GM10266 (cell line): Measurements from ENCODE around the gene PRDM16.

ENCODE experiments used
- DNase-seq: peaks from one replicate; pipeline ENCODE4 v3.0.0; 2012; ENCODE audit errors: extremely low spot score
- TF ChIP-seq, protein P1 (sequence below): IDR thresholded peaks from 2 replicates; pipeline ENCODE4 v1.5.1; 2012; ENCODE audit warnings: mild to moderate bottlenecking, low read depth; ENCODE audit not compliant: control insufficient read depth, insufficient read depth; ENCODE audit errors: missing control alignments

Gene PRDM16

DNA sequence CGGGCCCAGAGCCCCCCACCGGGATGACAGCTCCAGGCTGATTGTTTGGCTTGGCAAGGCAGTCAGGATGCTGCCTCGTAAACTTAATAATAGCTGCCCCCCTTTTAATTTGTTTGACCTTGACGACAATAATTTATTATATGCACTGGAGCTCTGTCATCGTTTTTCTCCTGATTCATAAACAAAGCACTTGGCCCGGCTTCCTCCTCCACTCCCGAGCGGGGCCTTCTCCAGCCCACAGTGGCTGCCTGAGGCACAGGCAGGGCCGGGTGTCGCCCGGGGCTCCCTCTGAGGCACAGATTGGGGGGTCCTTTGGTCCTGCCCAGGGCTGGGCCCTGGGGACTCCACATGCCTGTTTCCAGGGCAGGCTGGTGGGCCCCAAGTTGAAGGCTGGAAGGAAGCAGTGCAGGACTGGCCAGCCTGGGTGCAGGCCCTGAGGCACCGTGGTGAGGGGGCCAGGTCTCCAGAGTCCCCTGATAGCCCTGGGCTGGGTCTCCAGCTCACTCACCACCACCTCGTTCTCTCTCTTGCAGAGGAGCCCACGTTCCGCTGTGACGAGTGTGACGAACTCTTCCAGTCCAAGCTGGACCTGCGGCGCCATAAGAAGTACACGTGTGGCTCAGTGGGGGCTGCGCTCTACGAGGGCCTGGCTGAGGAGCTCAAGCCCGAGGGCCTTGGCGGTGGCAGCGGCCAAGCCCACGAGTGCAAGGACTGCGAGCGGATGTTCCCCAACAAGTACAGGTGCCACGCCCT is 333.4 kb downstream of the PRDM16 start:
- TF ChIP-seq, protein P1, sequence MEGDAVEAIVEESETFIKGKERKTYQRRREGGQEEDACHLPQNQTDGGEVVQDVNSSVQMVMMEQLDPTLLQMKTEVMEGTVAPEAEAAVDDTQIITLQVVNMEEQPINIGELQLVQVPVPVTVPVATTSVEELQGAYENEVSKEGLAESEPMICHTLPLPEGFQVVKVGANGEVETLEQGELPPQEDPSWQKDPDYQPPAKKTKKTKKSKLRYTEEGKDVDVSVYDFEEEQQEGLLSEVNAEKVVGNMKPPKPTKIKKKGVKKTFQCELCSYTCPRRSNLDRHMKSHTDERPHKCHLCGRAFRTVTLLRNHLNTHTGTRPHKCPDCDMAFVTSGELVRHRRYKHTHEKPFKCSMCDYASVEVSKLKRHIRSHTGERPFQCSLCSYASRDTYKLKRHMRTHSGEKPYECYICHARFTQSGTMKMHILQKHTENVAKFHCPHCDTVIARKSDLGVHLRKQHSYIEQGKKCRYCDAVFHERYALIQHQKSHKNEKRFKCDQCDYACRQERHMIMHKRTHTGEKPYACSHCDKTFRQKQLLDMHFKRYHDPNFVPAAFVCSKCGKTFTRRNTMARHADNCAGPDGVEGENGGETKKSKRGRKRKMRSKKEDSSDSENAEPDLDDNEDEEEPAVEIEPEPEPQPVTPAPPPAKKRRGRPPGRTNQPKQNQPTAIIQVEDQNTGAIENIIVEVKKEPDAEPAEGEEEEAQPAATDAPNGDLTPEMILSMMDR: no peak
- DNase-seq: no peak

DNA sequence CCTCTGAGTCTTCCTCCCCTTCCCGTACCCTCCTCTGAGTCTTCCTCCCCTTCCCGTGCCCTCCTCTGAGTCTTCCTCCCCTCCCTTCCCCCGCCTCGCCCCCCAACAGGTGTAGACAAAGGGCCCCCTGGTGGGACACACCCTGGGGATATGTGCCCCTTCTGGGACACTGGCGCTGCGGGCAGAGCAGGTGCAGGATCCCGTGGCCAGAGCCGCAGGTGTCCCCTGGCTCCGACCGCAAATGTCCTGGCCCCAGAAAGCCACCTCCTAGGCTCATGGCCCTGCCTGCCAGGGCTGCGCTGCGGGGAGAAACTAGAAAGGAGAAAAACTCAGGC is 334.0 kb downstream of the PRDM16 start:
- TF ChIP-seq, protein P1: no peak
- DNase-seq: no peak

DNA sequence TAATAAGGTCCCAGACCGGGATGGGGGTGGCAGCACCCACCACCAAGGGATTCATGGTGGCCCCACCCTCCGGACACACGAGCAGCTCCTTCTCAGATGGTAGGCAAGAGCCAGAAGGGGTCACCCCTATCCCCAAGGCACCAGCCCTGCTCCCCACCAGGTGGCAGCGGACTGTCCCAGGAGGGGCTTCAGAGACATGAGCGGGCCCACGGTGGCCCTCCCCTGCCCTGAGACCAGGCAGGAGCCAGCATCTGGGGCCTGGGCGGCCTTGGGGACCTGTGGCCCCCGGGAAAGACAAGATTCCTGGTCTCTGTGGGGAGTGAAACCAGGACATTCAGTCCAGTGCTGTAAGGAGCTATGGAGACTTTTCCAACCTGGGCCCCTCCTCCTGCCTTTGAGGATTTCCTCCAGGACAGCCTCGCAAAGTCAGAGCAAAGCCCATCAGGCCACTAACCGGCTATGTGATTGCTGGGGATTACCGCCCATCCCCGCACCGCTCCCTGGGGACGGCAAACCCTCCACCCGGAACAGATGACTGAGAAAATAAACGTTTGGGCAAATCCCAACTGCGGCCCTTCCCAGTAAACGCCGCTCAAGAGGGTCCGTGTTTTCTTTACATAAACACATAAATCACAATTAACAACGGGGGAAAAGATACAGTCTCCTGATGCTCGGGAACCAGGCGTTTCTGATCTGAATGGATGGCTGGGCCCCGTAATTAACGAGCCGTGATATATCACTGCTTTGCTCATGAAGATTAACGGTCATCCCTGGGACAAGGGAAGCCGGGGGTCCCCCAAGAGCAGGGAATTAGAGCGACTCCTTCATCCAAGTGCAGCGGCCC is 334.6 kb downstream of the PRDM16 start:
- TF ChIP-seq, protein P1: no peak
- no peak for DNase-seq

DNA sequence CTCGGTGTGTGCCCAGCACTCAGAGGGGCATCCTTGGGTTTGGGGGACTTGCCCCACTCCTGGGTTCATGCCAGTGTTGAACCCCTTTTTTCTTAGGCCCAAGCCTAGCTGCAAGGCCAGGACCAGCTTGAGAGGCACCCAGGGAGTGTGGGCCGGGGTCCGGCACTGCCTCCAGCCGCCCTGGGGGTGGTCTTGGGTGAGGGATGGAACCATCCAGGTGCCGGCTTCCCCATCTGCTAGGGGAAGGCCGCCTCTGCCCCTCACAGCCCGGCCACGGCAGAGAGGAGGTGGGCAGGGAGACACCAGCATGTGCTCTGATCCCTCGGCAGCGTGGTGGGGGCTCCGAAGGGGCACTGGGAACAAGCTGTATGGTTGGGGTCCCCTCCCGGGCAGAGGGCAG is 335.3 kb downstream of the PRDM16 start:
- TF ChIP-seq, protein P1: no peak
- no peak for DNase-seq

DNA sequence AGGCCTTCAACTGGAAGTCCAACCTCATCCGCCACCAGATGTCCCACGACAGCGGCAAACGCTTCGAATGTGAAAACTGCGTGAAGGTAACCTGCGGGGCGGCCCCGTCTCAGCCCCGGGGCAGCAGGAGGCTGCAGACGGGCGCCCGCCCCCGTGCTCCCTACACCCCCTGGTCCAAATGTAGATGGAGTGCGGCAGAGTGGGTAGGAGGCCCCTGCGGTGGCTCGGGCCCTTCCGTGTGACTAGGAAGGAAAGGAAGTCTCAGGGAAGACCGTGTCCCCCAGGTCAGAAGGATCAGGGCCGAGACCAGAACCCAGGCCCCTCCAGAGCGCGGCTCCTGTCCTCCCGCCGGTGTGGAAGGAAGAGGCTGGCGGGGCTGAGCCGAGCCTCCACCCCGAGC is 335.8 kb downstream of the PRDM16 start:
- TF ChIP-seq, protein P1: no peak
- DNase-seq: no peak

DNA sequence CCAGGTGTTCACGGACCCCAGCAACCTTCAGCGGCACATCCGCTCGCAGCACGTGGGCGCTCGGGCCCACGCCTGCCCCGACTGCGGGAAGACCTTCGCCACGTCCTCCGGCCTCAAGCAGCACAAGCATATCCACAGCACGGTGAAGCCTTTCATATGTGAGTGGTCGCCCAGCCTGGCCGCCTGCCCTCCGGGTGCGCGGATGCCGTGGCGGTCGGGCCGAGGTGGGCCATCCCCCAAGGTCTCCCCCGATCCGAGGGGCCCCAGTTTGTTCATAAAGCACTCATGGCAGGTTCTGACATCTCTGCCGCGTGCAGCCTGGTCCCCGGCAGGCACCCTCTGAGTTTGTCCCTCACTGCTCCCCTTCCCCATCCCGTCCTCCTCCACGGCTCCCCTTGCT is 336.5 kb downstream of the PRDM16 start:
- DNase-seq: no peak
- TF ChIP-seq, protein P1: no peak

DNA sequence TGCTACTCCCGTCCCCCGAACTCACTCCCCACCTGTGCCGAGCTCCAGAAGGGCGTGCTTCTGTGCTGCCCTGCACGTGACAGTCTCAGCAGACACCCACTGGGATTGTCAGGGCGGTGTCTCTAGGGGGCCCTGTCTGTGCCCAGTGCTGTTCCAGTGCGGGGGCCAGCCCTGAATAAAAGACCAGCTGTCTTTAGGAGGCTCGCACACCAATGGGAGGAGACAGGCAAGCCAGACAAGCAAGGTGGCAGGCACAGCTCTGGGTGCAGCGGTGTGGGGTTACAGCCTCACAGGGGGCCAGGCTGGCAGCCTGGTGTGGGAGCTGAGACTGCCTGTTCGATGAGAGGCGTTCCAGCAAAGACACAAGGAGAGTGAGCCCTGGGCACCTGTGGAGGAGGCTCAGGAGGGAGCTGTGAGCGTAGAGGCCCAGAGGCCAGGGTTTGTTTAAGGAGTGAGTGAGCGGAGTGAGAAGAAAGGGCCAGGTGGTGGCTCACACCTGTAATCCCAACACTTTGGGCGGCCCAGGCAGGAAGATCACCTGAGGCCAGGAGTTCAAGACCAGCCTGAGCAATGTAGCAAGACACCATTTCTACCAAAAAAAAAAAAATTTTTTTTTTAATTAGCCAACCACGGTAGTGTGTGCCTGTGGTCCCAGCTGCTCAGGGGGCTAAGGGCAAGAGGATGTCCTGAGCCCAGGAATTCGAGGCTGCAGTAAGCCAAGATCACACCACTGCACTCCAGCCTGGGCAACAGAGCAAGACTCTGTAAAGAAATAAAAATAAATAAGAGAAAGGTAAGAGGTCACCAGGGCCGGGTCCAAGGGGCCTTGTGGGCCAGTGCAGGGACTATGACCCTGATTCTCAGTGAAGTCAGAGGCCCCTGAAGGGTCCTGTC is 337.2 kb downstream of the PRDM16 start:
- TF ChIP-seq, protein P1: no peak
- DNase-seq: no peak
